Sigmoid colon (tissue), 7 donors: ENCODE data around the gene ADORA2B. TPM values are rescaled to one million over a fixed set of nuclear protein-coding genes. Genes with fewer than 3 reads are reported as not detected.
A peak's percentile ranks its signal among the peaks of the same experiment; 100 is the strongest.

Experiments
- DNase-seq: peaks from one replicate; pipeline ENCODE4 v3.0.0-alpha.2; 2019
- H3K27ac ChIP-seq, 4 donors: fragments of 200-600 bp; sonication (generic); one replicate each; pipeline ENCODE4 v1.5.1; 2016 to 2019; ENCODE audit warnings: mild to moderate bottlenecking in 1 of 4
- H3K27me3 ChIP-seq, 3 donors: fragments of 200-600 bp; sonication (generic); one replicate each; pipeline ENCODE4 v1.5.1; 2019; ENCODE audit warnings: mild to moderate bottlenecking in 1 of 3
- H3K36me3 ChIP-seq, 4 donors: fragments of 200-600 bp; sonication (generic); one replicate each; pipeline ENCODE4 v1.5.1; 2016 to 2019
- H3K4me1 ChIP-seq, 4 donors: fragments of 200-600 bp; sonication (generic); one replicate each; pipeline ENCODE4 v1.5.1; 2017 to 2019
- H3K4me3 ChIP-seq, 4 donors: fragments of 200-600 bp; sonication (generic); one replicate each; pipeline ENCODE4 v1.5.1; 2017 to 2019; ENCODE audit warnings: mild to moderate bottlenecking in 2 of 4, moderate library complexity in 1 of 4
- H3K9me3 ChIP-seq, 4 donors: fragments of 200-600 bp in 3 of 4; sonication (generic) in 3 of 4; one replicate each; pipeline versions ENCODE4 v1.5.1 to v1.6.1; 2013 to 2019
- CTCF ChIP-seq, 4 experiments: fragments of 450-650 bp in 3 of 4; fragments of 200-600 bp in 1 of 4; IDR thresholded peaks; one replicate each; pipeline ENCODE4 v1.5.1; 2016 to 2019; ENCODE audit warnings: antibody characterized with exemption in 4 of 4, mild to moderate bottlenecking in 3 of 4, moderate library complexity in 2 of 4
- EP300 ChIP-seq, 4 donors: sonication (generic); formaldehyde crosslinking; IDR thresholded peaks; one replicate each; pipeline ENCODE4 v1.6.1; 2017; ENCODE audit warnings: antibody characterized with exemption in 4 of 4
- POLR2A ChIP-seq, 2 donors: fragments of 450-650 bp; IDR thresholded peaks; one replicate each; pipeline ENCODE4 v1.6.1; 2016; ENCODE audit warnings: antibody characterized with exemption in 2 of 2, mild to moderate bottlenecking in 2 of 2, moderate library complexity in 2 of 2
- POLR2AphosphoS5 ChIP-seq, 4 donors: sonication (generic); formaldehyde crosslinking; IDR thresholded peaks; one replicate each; pipeline ENCODE4 v1.6.1; 2017; ENCODE audit warnings: antibody characterized with exemption in 4 of 4
- WGBS, 2 donors: extraction: QIAGEN DNeasy Blood & Tissue Kit; methylation state at CpG; one replicate each; pipeline ENCODE4 v1.1.7; 2013; 5-methylcytosine and 5-hydroxymethylcytosine counted together
- intact Hi-C: fragments of 100-400 bp; cut with DNase I; formaldehyde crosslinking; loops from one replicate; pipeline ENCODE4 v1.15.1; 2023
- polyA plus RNA-seq, 3 donors: library from polyadenylated mRNA; stranded (reverse); fragments of 200-250 nt; gene quantifications; one replicate each; pipeline ENCODE4 v1.2.3, GENCODE V29; 2013
- total RNA-seq, 4 donors: library from RNA; depleted of rRNA; stranded (reverse); fragments of >200 nt; gene quantifications; one replicate each; pipeline ENCODE4 v1.1.0, GENCODE V29; 2016
- donor health status: healthy with polysubstance abuse.
- donor health status: Bipolar disorder and iron deficiency.
- donor health status: healthy.

The ADORA2B gene
- total and polyA plus RNA-seq, 7 donors = 2.2 to 21.4 (median 5.4) TPM

- intact Hi-C loops = no loop called here
- DNase-seq = peak; percentile 10
- H3K9me3 ChIP-seq = no peaks in the 10 kb centered on the region
- H3K4me1 ChIP-seq = peaks cover 0 to 26% (median 14%) of the 10 kb centered on the region in 4 donors
- no peaks in the 10 kb centered on the region for H3K27me3 ChIP-seq
- 85 to 90% methylated on average over 6 of the region's 6 CpGs for WGBS, 2 donors
- H3K27ac ChIP-seq = no peak overlapping the region
- TF ChIP-seq EP300 (IDR thresholded peaks at IDR 0.05) (no peak), POLR2A (IDR thresholded peaks at IDR 0.05) (no peak), POLR2AphosphoS5 (IDR thresholded peaks at IDR 0.05) (no peak), CTCF (IDR thresholded peaks at IDR 0.05) (no peak)
- no peak overlapping the region for H3K4me3 ChIP-seq
- no peaks in the 10 kb centered on the region for H3K36me3 ChIP-seq
Measured at GRCh38 chr17:15957206-15957605, 12.3 kb downstream of the ADORA2B start.

GRCh38 chr17:15957608-15958307 lies 12.8 kb downstream of the ADORA2B start:
- DNase-seq = peak; percentile 52
- H3K36me3 ChIP-seq = no peaks in the 10 kb centered on the region
- H3K9me3 ChIP-seq = no peaks in the 10 kb centered on the region
- H3K4me3 ChIP-seq = no peak overlapping the region
- no peaks in the 10 kb centered on the region for H3K27me3 ChIP-seq
- WGBS, 2 donors = 60 to 85% methylated on average over 18 to 19 of the region's 19 CpGs
- H3K27ac ChIP-seq = no peak overlapping the region
- intact Hi-C loops = no loop called here
- TF ChIP-seq EP300 (IDR thresholded peaks at IDR 0.05) = no peak
- TF ChIP-seq POLR2A (IDR thresholded peaks at IDR 0.05) = no peak
- no peak for TF ChIP-seq CTCF (IDR thresholded peaks at IDR 0.05)
- TF ChIP-seq POLR2AphosphoS5 (IDR thresholded peaks at IDR 0.05) = no peak
- peaks cover 0 to 26% (median 14%) of the 10 kb centered on the region in 4 donors for H3K4me1 ChIP-seq

- no peak for TF ChIP-seq EP300 (IDR thresholded peaks at IDR 0.05)
- 85 to 95% methylated on average over 4 of the region's 4 CpGs for WGBS, 2 donors
- peak; percentile 13 for DNase-seq
- Histone ChIP-seq H3K27me3 (no peaks in the 10 kb centered on the region), H3K4me3 (no peak overlapping the region), H3K27ac (peak overlapping the region in 2 of 4 donors; percentile 16 to 47), H3K4me1 (peaks cover 0 to 26% (median 14%) of the 10 kb centered on the region in 4 donors), H3K9me3 (no peaks in the 10 kb centered on the region), H3K36me3 (no peaks in the 10 kb centered on the region)
- intact Hi-C loops = no loop called here
Measured at GRCh38 chr17:15958484-15958854, 13.5 kb downstream of the ADORA2B start.

GRCh38 chr17:15963670-15964110 lies 18.8 kb downstream of the ADORA2B start:
- TF ChIP-seq POLR2AphosphoS5 (IDR thresholded peaks at IDR 0.05) (no peak), EP300 (IDR thresholded peaks at IDR 0.05) (no peak), CTCF (IDR thresholded peaks at IDR 0.05) (no peak), POLR2A (IDR thresholded peaks at IDR 0.05) (no peak)
- Histone ChIP-seq H3K27me3 (no peaks in the 10 kb centered on the region), H3K4me1 (peaks cover 0 to 17% (median 11%) of the 10 kb centered on the region in 4 donors), H3K4me3 (no peak overlapping the region), H3K27ac (no peak overlapping the region), H3K9me3 (no peaks in the 10 kb centered on the region), H3K36me3 (no peaks in the 10 kb centered on the region)
- WGBS, 2 donors = 81 to 88% methylated on average over 4 of the region's 4 CpGs
- DNase-seq = no peak
- intact Hi-C loops = no loop called here

GRCh38 chr17:15965528-15965927 lies 20.6 kb downstream of the ADORA2B start:
- intact Hi-C loops = no loop called here
- Histone ChIP-seq H3K27ac (no peak overlapping the region), H3K9me3 (no peaks in the 10 kb centered on the region), H3K36me3 (no peaks in the 10 kb centered on the region), H3K4me1 (peaks cover 0 to 5% (median 0%) of the 10 kb centered on the region in 4 donors), H3K27me3 (no peaks in the 10 kb centered on the region), H3K4me3 (no peak overlapping the region)
- WGBS, 2 donors = 41 to 49% methylated on average over 6 of the region's 6 CpGs
- no peak for TF ChIP-seq EP300 (IDR thresholded peaks at IDR 0.05)
- TF ChIP-seq POLR2A (IDR thresholded peaks at IDR 0.05) = no peak
- no peak for TF ChIP-seq POLR2AphosphoS5 (IDR thresholded peaks at IDR 0.05)
- no peak for TF ChIP-seq CTCF (IDR thresholded peaks at IDR 0.05)
- peak; percentile 21 for DNase-seq
